Stimulated activated CD4-positive, alpha-beta T cell treated with anti-CD3 and anti-CD28 coated beads, TNF-alpha, amount 100 ng/mL, for 1 hour (primary cell): ENCODE results near the gene ADAM29.
"Not testable (repeated sequence)": the region's sequence is repeated elsewhere in the genome, so short reads cannot be mapped to it uniquely, and the experiment has no call there.

Source experiments
- DNase-seq, 3 donors: peaks; one replicate each; pipeline ENCODE4 v3.0.0-alpha.2; 2020; ENCODE audit warnings: low read depth in 3 of 3, low spot score in 1 of 3

The ADAM29 gene

DNA sequence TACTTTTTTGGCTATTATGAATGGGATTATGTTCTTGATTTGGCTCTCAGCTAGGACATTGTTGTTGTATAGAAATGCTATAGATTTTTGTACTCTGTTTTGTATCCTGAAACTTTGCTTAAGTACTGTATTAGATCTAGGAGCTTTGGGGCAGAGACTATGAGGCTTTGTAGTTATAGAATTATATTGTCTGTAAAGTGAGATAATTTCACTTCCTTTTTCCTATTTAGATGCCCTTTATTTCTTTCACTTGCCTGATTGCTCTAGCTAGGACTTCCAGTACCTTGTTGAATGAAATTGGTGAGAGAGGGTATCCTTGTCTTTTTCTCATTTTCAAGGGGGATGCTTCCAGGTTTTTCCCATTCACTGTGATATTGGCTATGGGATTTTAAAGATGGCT is 28.1 kb downstream of the ADAM29 start:
- DNase-seq = no peak

DNA sequence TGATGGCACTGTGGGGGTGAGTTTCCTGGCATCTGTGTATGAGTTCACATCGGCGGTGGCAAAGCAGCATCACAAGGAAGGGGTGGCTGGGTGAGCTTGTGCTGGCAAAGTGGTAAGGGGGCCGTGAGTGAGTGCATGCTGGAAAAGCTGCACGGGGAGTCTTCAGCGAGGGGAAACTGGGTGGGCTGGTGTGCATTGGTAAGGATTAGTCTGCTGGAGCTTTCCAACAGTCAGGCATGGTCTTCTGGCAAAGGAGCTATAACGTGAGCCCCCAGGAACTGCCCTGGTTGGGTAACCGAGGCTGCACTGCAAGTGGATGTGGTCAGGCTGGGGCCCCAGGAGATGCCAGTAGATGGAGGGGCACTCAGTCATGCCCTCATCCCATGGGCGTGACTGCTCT is 30.7 kb downstream of the ADAM29 start:
- no peak for DNase-seq

DNA sequence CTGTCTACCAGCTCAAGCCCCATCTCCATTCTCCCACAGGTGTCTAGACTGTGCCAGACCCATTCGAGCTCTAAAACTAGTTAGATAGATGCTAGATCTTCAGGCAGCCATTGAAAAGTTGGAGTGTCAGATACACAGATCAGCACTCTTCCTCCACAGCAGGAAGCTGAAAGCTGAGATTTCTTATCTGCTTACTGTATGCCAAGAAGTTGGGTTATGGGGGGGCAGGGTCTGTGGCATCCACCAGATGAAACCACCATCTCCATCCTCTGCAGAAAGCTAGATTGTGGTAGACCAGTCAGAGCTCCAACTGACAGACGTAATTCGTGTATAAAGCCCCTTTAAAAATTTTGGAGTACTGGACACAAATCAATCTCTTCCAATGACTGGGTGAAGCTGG is 54.8 kb downstream of the ADAM29 start:
- DNase-seq = no peak

DNA sequence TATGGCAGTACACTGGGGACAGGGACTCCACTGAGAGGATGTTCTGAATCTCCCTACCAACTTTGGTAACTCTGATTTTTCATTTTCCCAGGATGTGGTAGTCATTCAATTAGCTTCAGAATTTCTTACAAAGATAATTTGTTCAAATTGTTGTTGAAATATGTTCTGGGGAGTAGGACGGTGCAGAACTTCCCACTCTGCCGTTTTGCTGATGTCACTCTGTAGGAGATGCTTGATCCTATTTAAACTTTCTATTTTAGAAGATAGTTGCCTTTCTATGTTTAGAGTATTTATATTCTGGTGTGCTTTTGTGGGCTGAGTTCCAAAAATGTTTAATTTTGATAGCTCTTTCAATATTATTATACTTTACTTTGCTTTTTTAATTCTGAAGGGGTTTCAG is 55.2 kb downstream of the ADAM29 start:
- DNase-seq = no peak

DNA sequence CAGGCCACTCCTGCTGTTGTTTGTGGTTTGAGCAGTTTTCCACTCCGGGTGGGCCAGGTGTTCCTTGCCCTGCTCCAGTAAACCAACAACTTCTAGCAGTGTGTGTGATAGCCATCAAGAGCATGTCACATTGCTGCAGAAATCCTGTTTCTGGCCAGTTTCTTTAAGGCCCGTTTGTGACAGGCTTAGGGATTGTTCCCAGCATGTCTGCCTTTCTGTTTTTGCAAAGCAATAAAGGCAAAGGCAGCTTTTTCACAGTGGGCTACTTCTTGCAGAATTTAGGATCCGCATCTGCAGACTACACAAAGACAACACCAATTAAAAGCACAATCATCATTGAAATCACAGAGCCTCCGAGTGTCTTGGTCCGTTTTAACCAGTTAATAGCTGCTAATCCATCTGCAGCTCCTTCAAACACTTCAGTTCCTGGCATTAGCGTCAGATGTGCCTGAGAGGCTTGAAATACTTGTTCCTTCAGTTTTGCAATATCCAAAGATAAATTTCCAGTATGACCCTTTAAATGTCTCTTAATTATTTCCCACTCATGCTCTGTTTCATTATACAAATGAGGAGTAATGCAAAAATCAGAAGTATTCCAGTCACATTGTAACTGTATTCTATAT is 65.1 kb downstream of the ADAM29 start:
- no peak for DNase-seq

DNA sequence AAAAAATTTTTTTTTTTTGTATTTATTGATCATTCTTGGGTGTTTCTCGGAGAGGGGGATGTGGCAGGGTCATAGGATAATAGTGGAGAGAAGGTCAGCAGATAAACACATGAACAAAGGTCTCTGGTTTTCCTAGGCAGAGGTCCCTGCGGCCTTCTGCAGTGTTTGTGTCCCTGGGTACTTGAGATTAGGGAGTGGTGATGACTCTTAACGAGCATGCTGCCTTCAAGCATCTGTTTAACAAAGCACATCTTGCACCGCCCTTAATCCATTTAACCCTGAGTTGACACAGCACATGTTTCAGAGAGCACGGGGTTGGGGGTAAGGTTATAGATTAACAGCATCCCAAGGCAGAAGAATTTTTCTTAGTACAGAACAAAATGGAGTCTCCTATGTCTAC is 65.7 kb downstream of the ADAM29 start:
- not testable (repeated sequence) for DNase-seq

DNA sequence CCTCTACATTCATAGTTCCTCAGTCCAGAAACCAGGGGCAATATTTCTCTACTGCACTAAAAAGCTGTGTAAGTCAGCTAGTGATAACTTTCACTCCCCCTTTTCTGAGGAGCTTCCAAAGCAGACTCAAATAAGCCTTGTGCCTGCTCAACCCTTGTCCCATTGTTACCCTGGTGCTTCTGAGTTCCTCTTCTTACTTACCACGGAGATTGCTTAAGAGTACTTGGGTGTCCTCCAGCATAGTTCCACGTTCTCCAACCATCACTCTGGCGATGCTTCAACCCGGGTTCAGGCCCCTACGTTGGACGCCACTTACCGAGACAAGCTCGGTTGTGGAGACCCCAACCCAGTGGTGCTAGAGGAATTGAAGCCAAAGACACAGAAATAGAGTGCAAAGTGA is 71.6 kb downstream of the ADAM29 start:
- DNase-seq = no peak

DNA sequence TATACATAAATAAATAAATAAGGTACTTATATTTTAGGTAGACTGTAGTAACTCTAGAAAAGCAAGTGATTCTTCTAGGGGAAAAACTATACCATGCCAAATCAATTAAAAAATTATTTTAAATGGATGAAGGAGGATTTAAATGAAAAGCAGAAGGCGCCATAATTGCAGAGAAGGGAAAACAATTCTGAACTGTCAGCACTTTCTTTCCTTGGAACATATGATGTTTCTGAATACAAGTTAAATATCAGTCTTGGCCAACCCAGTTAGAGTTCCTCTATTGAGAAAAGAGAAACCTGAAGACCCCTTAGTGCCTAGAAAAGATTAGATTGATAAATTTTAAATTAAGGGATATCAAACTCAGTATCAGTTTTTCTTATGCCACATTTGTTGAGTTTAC is 75.8 kb downstream of the ADAM29 start:
- DNase-seq = no peak

DNA sequence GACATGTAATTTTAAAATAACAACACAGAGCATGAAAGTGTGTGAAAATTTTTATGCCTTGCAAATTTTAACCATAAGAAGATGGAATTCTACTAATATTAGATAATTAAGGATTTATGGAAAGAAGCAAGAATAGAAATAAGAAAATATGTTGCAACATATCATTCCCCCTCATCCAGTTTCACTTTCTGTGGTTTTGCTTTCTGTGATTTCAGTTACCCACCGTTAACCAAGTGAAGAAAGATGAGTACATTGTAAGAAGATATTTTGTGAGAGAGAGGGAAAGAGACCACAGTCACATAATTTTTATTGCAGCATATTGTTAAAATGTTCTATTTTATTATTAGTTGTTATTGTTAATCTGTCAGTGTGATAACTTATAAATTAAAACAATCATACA is 77.9 kb downstream of the ADAM29 start:
- DNase-seq = no peak

DNA sequence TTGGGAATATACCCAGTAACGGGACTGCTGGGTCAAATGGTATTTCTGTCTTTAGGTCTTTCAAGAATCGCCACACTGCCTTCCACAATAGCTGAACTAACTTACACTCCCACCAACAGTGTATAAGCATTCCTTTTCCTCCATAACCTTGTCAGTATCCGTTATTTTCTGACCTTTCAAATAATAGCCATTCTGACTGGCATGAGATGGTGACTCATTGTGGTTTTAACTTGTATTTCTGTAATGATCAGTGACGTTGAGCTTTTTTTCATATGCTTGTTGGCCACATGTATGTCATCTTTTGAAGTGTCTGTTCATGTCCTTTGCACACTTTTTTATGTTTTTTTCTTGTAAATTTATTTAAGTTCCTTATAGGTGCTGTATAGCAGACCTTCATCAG is 81.2 kb downstream of the ADAM29 start:
- no peak for DNase-seq

DNA sequence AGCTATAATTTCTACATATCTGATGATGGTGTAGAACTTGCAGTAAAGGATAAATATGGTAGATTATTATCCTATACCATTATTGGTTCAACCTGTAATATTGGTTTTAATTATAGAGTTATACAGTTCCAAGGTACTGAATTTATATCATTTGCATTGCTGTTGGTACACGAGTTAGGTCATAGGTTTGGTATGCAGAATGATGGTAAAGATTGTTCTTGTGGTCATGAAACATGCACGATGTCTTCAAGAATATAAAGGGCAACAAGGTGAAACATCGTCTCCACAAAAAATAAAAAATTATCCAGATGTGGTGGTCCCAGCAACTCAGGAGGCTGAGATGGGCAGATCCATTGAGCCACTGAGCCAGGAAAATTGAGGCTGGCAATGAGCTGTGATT is 99.6 kb downstream of the ADAM29 start:
- DNase-seq = no peak

DNA sequence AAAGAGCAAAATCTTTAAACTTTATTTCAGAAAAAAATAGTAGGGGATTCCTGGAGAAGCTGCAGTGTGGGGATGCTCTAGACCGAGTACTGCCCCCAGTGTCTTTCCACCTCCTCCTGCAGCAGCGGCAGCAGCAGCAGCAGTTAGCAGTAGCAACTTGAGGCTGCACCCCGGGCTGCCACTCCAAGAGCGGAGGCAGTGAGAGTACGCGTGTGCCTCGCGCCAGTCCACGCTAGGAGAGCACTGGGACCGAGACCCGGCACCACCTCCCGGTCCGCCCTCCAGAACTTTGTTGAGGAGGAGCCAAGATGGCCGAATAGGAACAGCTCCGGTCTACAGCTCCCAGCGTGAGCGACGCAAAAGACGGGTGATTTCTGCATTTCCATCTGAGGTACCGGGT is 101.3 kb downstream of the ADAM29 start:
- DNase-seq = not testable (repeated sequence)
